HCT116 (cell line): ENCODE results near the gene CLDN20. TPM values are rescaled to one million over a fixed set of nuclear protein-coding genes. Genes with fewer than 3 reads are reported as not detected.

ENCODE experiments used
- EGR1 ChIP-seq: IDR thresholded peaks from 2 replicates; pipeline ENCODE4 v1.6.1; 2012; ENCODE audit warnings: low read depth
- ELF1 ChIP-seq: IDR thresholded peaks from 2 replicates; pipeline ENCODE4 v1.6.1; 2012; ENCODE audit warnings: low read depth, borderline replicate concordance
- EZH2 ChIP-seq: fragments of 200-600 bp; sonication (generic); IDR thresholded peaks from 2 replicates; pipeline ENCODE4 v1.6.1; 2017; ENCODE audit warnings: antibody characterized with exemption, mixed run types
- EZH2phosphoT487 ChIP-seq: fragments of 200-600 bp; IDR thresholded peaks from 2 replicates; pipeline ENCODE4 v1.6.1; 2018; ENCODE audit warnings: antibody characterized with exemption, borderline replicate concordance
- FOSL1 ChIP-seq: IDR thresholded peaks from 2 replicates; pipeline ENCODE4 v1.6.1; 2012; ENCODE audit warnings: low read depth
- REST ChIP-seq: IDR thresholded peaks from 2 replicates; pipeline ENCODE4 v1.6.1; 2012; ENCODE audit warnings: low read depth
- TCF7L2 ChIP-seq: IDR thresholded peaks from 2 replicates; pipeline ENCODE4 v1.7.0; 2011; ENCODE audit warnings: borderline replicate concordance, inconsistent platforms; ENCODE audit not compliant: insufficient read depth, insufficient read length; ENCODE audit errors: extremely low read depth
- total RNA-seq: library from RNA; stranded (reverse); gene quantifications from one replicate; pipeline ENCODE4 v1.2.1, GENCODE V29; 2021; ENCODE audit not compliant: unreplicated experiment
- TF ChIP-seq, protein P1 (sequence below), 3 experiments: fragments of 200-600 bp in 1 of 3; sonication (generic) in 1 of 3; IDR thresholded peaks in 2 of 3; conservative IDR thresholded peaks in 1 of 3; 2 replicates each; pipeline ENCODE4 v1.5.1; 2012 to 2017; ENCODE audit warnings: low read depth in 2 of 3, low read length in 2 of 3, antibody characterized with exemption in 1 of 3, borderline replicate concordance in 1 of 3, control low read depth in 1 of 3, mild to moderate bottlenecking in 1 of 3, mixed read lengths in 1 of 3, mixed run types in 1 of 3, moderate library complexity in 1 of 3; ENCODE audit not compliant: insufficient read depth in 1 of 3
- TF ChIP-seq, protein P2 (sequence below): IDR thresholded peaks from 2 replicates; pipeline ENCODE4 v1.6.1; 2012

CLDN20 gene
- total RNA-seq, 1 experiment from 2014 or later, result not detected

DNA sequence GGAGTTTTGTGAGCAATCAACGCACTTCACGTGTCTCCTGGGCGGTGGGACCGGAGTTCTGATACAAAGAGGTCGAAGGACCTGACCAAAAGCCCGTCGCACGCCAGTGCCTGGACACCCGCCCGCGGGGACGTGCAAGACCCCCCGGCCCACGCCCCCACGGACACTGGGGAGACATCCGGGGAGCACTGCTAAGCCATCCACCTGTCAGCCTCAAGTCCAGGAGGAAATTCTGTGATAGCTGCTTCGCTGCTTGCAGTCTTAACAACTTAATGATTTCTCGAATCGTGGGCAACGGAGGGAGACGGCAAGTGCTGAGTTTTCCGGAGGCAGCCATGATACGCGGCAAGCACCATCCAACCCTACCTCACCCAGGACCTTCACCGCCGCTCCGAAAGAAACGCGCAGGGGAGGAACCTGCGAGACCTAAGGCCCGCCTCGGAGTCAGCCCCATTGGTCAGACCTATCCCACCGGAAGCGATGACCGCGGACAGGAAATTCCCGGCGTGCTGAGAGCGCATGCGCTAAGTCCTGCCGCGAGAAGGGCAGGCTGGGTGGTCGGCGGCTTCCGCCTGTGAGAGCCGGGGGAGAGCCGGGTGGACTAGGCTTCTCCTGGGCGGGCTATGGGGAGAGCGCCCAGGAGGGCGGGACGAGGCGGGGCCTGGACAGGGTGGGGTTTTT is 50.4 kb downstream of the CLDN20 start, which contains the start of gene TFB1M (continued):
- TF ChIP-seq, protein P1, sequence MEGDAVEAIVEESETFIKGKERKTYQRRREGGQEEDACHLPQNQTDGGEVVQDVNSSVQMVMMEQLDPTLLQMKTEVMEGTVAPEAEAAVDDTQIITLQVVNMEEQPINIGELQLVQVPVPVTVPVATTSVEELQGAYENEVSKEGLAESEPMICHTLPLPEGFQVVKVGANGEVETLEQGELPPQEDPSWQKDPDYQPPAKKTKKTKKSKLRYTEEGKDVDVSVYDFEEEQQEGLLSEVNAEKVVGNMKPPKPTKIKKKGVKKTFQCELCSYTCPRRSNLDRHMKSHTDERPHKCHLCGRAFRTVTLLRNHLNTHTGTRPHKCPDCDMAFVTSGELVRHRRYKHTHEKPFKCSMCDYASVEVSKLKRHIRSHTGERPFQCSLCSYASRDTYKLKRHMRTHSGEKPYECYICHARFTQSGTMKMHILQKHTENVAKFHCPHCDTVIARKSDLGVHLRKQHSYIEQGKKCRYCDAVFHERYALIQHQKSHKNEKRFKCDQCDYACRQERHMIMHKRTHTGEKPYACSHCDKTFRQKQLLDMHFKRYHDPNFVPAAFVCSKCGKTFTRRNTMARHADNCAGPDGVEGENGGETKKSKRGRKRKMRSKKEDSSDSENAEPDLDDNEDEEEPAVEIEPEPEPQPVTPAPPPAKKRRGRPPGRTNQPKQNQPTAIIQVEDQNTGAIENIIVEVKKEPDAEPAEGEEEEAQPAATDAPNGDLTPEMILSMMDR (IDR thresholded peaks at IDR 0.05 in 2 of 3, conservative IDR thresholded peaks at IDR 0.05 in 1 of 3; ENCODE audit: borderline replicate concordance in 1 of 3, insufficient read depth in 1 of 3, low read depth in 2 of 3, low read length in 2 of 3), result no peak
- TF ChIP-seq FOSL1, result no peak
- no peak for TF ChIP-seq REST
- no peak for TF ChIP-seq EZH2
- TF ChIP-seq TCF7L2, result no peak
- no peak for TF ChIP-seq EGR1
- TF ChIP-seq ELF1, result peak; percentile 68
- TF ChIP-seq, protein P2, sequence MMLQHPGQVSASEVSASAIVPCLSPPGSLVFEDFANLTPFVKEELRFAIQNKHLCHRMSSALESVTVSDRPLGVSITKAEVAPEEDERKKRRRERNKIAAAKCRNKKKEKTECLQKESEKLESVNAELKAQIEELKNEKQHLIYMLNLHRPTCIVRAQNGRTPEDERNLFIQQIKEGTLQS, result no peak
- TF ChIP-seq EZH2phosphoT487, result no peak
